ENCODE data around the gene PLXNA2.

DNA sequence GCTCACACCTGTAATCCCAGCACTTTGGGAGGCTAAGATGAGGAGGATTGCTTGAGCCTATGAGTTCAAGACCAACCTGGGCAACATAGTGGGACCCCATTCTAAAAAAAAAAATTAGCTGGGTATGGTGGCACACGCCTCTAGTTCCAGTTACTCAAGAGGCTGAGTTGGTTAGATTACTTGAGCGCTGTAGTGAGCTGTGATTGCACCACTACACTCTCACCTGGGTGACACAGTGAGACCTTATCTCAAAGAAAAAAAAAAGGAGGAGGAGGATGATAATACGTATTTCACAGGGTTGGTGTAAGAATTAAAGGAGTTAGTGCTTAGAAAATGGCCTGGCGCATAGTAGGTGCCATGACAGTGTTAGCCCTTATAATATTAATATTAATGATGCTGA is 144.1 kb downstream of the PLXNA2 start:
- TF ChIP-seq, protein P1, sequence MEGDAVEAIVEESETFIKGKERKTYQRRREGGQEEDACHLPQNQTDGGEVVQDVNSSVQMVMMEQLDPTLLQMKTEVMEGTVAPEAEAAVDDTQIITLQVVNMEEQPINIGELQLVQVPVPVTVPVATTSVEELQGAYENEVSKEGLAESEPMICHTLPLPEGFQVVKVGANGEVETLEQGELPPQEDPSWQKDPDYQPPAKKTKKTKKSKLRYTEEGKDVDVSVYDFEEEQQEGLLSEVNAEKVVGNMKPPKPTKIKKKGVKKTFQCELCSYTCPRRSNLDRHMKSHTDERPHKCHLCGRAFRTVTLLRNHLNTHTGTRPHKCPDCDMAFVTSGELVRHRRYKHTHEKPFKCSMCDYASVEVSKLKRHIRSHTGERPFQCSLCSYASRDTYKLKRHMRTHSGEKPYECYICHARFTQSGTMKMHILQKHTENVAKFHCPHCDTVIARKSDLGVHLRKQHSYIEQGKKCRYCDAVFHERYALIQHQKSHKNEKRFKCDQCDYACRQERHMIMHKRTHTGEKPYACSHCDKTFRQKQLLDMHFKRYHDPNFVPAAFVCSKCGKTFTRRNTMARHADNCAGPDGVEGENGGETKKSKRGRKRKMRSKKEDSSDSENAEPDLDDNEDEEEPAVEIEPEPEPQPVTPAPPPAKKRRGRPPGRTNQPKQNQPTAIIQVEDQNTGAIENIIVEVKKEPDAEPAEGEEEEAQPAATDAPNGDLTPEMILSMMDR (IDR thresholded peaks at IDR 0.05): no peak
- TF ChIP-seq POLR2A (IDR thresholded peaks at IDR 0.05): no peak
